GM23338 (cell line): ENCODE data around the gene RTN3.

Experiments used
- CTCF ChIP-seq, 2 experiments: fragments of 200-600 bp in 1 of 2; sonication (generic) in 1 of 2; conservative IDR thresholded peaks; 2 replicates each; pipeline versions ENCODE4 v1.5.1 to v1.6.1; 2016 to 2017; ENCODE audit warnings: antibody characterized with exemption in 2 of 2, low read depth in 2 of 2, mild to moderate bottlenecking in 2 of 2, moderate library complexity in 1 of 2
- EZH2 ChIP-seq: fragments of 200-600 bp; sonication (generic); IDR thresholded peaks from one replicate; pipeline ENCODE4 v1.8.0; 2017; ENCODE audit warnings: antibody characterized with exemption, mild to moderate bottlenecking, low read depth; ENCODE audit not compliant: unreplicated experiment
- POLR2AphosphoS5 ChIP-seq: IDR thresholded peaks from 2 replicates; pipeline ENCODE4 v1.6.1; 2016; ENCODE audit warnings: antibody characterized with exemption, low read depth
- REST ChIP-seq: IDR thresholded peaks from one replicate; pipeline ENCODE4 v1.6.1; 2018; ENCODE audit warnings: antibody characterized with exemption; ENCODE audit not compliant: unreplicated experiment
- ZNF114 ChIP-seq: fragments of 250-450 bp; sonication (Bioruptor Pico); IDR thresholded peaks from 2 replicates; pipeline ENCODE4 v1.5.0; 2020; ENCODE audit warnings: mild to moderate bottlenecking, moderate library complexity

- no peak for TF ChIP-seq CTCF (conservative IDR thresholded peaks at IDR 0.05; ENCODE audit: low read depth in 2 of 2)
- no peak for TF ChIP-seq EZH2
- TF ChIP-seq POLR2AphosphoS5, result no peak
- TF ChIP-seq ZNF114, result no peak
- no peak for TF ChIP-seq REST
Observed at GRCh38 chr11:63680834-63681320, 423 bp upstream of the RTN3 start.
